Panc1 (cell line): Measurements from ENCODE around the gene RNF182.

Experiments used
- CTCF ChIP-seq: fragments of 450-650 bp; IDR thresholded peaks from 2 replicates; pipeline ENCODE4 v1.5.1; 2017; ENCODE audit warnings: mild to moderate bottlenecking
- POLR2AphosphoS5 ChIP-seq: IDR thresholded peaks from 2 replicates; pipeline ENCODE4 v1.6.1; 2012; ENCODE audit warnings: mild to moderate bottlenecking, low read depth, low read length, moderate library complexity
- REST ChIP-seq, 2 experiments: IDR thresholded peaks; 2 replicates each; pipeline ENCODE4 v1.6.1; 2011 to 2012; ENCODE audit warnings: low read depth in 2 of 2, control low read depth in 1 of 2, low read length in 1 of 2, mild to moderate bottlenecking in 1 of 2, moderate library complexity in 1 of 2; ENCODE audit not compliant: insufficient read depth in 1 of 2
- TCF7L2 ChIP-seq: IDR thresholded peaks from 2 replicates; pipeline ENCODE4 v1.6.1; 2011; ENCODE audit warnings: mild to moderate bottlenecking, low read depth, low read length, inconsistent platforms

GRCh38 chr6:14017626-14018475 lies 93.1 kb downstream of the RNF182 start:
- no peak for TF ChIP-seq CTCF
- no peak for TF ChIP-seq TCF7L2
- TF ChIP-seq POLR2AphosphoS5 = no peak
- TF ChIP-seq REST (IDR thresholded peaks at IDR 0.05; ENCODE audit: insufficient read depth in 1 of 2, low read depth in 2 of 2, low read length in 1 of 2) = no peak
